NCI-H82 (cell line): ENCODE data around the gene DNAJA1.
"Not testable (repeated sequence)": the region's sequence is repeated elsewhere in the genome, so short reads cannot be mapped to it uniquely, and the experiment has no call there.

Experiments
- DNase-seq: peaks from one replicate; lab custom pipeline; 2025; lab: John Stamatoyannopoulos, UW

DNAJA1 gene

DNA sequence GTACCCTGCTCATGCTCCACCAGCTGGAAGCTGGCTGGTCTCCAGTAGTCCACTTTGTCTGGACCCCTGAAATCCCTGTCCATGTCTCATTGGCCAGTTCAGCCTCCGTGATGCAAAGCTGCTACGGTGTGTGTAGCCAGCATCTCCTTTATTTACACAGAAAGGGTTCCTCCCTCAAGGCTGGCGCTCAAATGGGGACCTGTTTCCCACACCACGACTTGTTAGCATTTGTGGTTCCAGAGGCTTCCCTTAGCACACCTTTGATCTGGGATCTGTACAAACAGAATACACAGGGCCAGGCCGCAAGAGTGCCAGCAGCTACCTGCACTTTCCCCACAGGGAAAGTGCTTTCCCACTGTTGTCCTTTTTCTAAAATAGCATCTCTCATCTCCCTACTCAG is 57.1 kb downstream of the DNAJA1 start:
- DNase-seq = no peak

GRCh38 chr9:33082538-33083326 is 57.7 kb downstream of the DNAJA1 start:
- no peak for DNase-seq

DNA sequence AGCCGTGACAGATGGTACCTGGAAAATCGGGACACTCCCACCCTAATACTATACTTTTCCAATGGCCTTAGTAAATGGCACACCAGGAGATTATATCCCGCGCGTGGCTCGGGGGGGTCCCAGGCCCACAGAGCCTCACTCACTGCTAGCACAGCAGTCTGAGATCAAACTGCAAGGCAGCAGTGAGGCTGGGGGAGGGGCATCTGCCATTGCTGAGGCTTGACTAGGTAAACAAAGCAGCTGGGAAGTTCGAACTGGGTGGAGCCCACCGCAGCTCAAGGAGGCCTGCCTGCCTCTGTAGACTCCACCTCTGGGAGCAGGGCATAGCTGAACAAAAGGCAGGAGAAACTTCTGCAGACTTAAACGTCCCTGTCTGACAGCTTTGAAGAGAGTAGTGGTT is 60.6 kb downstream of the DNAJA1 start:
- not testable (repeated sequence) for DNase-seq
